DND-41 (cell line): ENCODE data around the gene RERG.

ENCODE experiments used
- ATAC-seq: fragments of 200-7000 bp; cut with Tn5 transposase; 3 replicates; pipeline ENCODE4 v1.9.1; 2021; ENCODE audit warnings: low read depth; ENCODE audit not compliant: insufficient read depth
- DNase-seq: peaks from one replicate; pipeline ENCODE4 v3.0.0-alpha.2; 2020
- H2AFZ ChIP-seq: 2 replicates; pipeline ENCODE4 v1.6.0; 2012; ENCODE audit warnings: low read depth, low read length
- H3K27ac ChIP-seq: 2 replicates; pipeline ENCODE4 v1.5.1; 2012; ENCODE audit warnings: low read length, inconsistent platforms
- H3K27me3 ChIP-seq: fragments of 200-600 bp; sonication (generic); 2 replicates; pipeline ENCODE4 v1.6.0; 2012; ENCODE audit warnings: low read length, mild to moderate bottlenecking, inconsistent platforms; ENCODE audit not compliant: insufficient read depth, poor library complexity
- H3K36me3 ChIP-seq: 2 replicates; pipeline ENCODE4 v1.5.1; 2012; ENCODE audit warnings: low read length, inconsistent platforms; ENCODE audit not compliant: insufficient read depth
- H3K4me1 ChIP-seq: 2 replicates; pipeline ENCODE4 v1.5.1; 2012; ENCODE audit warnings: mild to moderate bottlenecking, low read length; ENCODE audit not compliant: insufficient read depth
- H3K4me2 ChIP-seq: 2 replicates; pipeline ENCODE4 v1.6.0; 2012; ENCODE audit warnings: mild to moderate bottlenecking, moderate library complexity, low read length, inconsistent platforms; ENCODE audit not compliant: insufficient read depth
- H3K4me3 ChIP-seq, 2 experiments: fragments of 200-600 bp in 1 of 2; shearing (Covaris generic) in 1 of 2; 2 replicates each; pipeline ENCODE4 v1.5.1; 2012 to 2016; ENCODE audit warnings: inconsistent platforms in 2 of 2, low read length in 2 of 2, mild to moderate bottlenecking in 2 of 2, low read depth in 1 of 2, moderate library complexity in 1 of 2
- H3K79me2 ChIP-seq: 2 replicates; pipeline ENCODE4 v1.6.0; 2012; ENCODE audit warnings: low read length, inconsistent platforms; ENCODE audit not compliant: insufficient read depth
- H3K9ac ChIP-seq: 2 replicates; pipeline ENCODE4 v1.6.0; 2012; ENCODE audit warnings: low read depth, mild to moderate bottlenecking, inconsistent platforms, low read length, moderate library complexity
- H3K9me3 ChIP-seq: 2 replicates; pipeline ENCODE4 v1.5.1; 2012; ENCODE audit warnings: low read length, moderate library complexity, mild to moderate bottlenecking, inconsistent platforms; ENCODE audit not compliant: insufficient read depth, severe bottlenecking
- H4K20me1 ChIP-seq: 2 replicates; pipeline ENCODE4 v1.6.0; 2012; ENCODE audit warnings: low read length; ENCODE audit not compliant: insufficient read depth
- EZH2 ChIP-seq: IDR thresholded peaks from 3 replicates; pipeline ENCODE4 v1.6.1; 2012; ENCODE audit warnings: borderline replicate concordance, low read depth, mild to moderate bottlenecking, moderate library complexity, low read length, inconsistent platforms; ENCODE audit not compliant: severe bottlenecking
- TF ChIP-seq, protein P1 (sequence below): IDR thresholded peaks from 2 replicates; pipeline ENCODE4 v1.5.1; 2012; ENCODE audit warnings: borderline replicate concordance, low read length, moderate library complexity, mild to moderate bottlenecking; ENCODE audit not compliant: poor library complexity, severe bottlenecking; ENCODE audit errors: extremely low read depth

RERG gene

DNA sequence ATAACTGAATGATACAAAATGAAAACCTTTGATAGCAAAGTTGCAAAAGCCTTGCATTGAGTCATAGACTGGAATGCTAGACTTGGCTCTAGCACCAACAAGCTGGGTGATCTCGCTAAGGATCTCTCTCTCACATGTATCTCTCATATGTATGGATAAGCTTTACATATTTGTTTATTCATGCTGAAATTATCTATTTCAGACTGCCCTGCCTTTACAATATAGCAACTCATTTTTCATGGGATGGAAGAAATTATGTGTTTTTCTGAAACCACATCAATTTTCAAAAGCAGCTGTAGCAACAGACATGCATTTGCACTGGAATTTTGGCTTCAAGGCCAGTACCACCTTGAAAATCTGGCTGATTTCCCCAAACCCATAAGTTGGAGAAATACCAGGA, 11.4 kb downstream of the RERG start:
- H4K20me1 ChIP-seq: no peaks in the 10 kb centered on the region
- H3K36me3 ChIP-seq: no peaks in the 10 kb centered on the region
- H3K4me1 ChIP-seq: no peaks in the 10 kb centered on the region
- H3K4me3 ChIP-seq: no peak overlapping the region
- H3K9me3 ChIP-seq: no peaks in the 10 kb centered on the region
- H3K79me2 ChIP-seq: no peaks in the 10 kb centered on the region
- H2AFZ ChIP-seq: no peak overlapping the region
- H3K27me3 ChIP-seq: no peaks in the 10 kb centered on the region
- DNase-seq: no peak
- H3K9ac ChIP-seq: no peak overlapping the region
- H3K27ac ChIP-seq: no peak overlapping the region
- no peak overlapping the region for H3K4me2 ChIP-seq
- no peak for ATAC-seq
- no peak for TF ChIP-seq EZH2
- TF ChIP-seq, protein P1, sequence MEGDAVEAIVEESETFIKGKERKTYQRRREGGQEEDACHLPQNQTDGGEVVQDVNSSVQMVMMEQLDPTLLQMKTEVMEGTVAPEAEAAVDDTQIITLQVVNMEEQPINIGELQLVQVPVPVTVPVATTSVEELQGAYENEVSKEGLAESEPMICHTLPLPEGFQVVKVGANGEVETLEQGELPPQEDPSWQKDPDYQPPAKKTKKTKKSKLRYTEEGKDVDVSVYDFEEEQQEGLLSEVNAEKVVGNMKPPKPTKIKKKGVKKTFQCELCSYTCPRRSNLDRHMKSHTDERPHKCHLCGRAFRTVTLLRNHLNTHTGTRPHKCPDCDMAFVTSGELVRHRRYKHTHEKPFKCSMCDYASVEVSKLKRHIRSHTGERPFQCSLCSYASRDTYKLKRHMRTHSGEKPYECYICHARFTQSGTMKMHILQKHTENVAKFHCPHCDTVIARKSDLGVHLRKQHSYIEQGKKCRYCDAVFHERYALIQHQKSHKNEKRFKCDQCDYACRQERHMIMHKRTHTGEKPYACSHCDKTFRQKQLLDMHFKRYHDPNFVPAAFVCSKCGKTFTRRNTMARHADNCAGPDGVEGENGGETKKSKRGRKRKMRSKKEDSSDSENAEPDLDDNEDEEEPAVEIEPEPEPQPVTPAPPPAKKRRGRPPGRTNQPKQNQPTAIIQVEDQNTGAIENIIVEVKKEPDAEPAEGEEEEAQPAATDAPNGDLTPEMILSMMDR: no peak

DNA sequence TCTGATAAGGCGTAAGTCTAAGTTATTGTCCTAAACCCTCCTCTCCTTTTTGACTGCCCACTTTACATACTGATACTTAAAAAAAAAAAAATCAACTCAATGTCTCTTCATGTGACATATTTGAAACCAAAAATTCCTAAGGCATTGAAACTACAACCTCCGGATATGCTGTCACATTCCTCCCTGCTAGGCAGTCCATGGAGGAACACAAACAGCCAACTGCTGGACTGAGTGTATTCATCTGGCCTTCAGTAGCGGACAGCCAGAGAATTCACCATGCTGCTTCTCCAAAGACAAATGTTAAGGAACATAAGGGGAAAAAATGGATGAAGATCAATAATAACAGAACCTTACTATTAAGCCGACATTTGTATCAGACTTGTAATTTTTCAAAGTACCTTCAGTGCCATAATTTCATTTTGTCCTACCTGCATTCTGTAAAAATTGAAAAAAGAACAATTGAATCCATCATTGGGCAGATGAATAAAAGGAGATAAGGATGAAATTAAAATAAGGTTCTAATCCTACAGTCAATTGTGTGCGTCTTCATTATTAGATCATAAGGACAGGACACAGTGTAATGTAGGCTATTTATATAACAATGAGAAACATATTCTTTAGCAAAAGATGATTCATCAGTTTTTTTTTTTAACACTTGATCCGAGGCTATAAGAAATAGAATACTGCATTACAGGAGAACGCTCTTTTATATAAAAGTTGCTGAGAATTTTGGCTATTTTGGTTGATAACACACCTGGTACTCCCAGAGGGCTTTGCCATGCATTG, 12.2 kb downstream of the RERG start:
- no peak for DNase-seq
- H3K27me3 ChIP-seq: no peaks in the 10 kb centered on the region
- no peak overlapping the region for H3K27ac ChIP-seq
- no peaks in the 10 kb centered on the region for H3K4me1 ChIP-seq
- H3K4me3 ChIP-seq: no peak overlapping the region
- H3K9me3 ChIP-seq: no peaks in the 10 kb centered on the region
- H4K20me1 ChIP-seq: no peaks in the 10 kb centered on the region
- TF ChIP-seq EZH2: no peak
- TF ChIP-seq, protein P1: no peak
- H2AFZ ChIP-seq: no peak overlapping the region
- no peak for ATAC-seq
- no peaks in the 10 kb centered on the region for H3K79me2 ChIP-seq
- no peaks in the 10 kb centered on the region for H3K36me3 ChIP-seq
- no peak overlapping the region for H3K9ac ChIP-seq
- no peak overlapping the region for H3K4me2 ChIP-seq

DNA sequence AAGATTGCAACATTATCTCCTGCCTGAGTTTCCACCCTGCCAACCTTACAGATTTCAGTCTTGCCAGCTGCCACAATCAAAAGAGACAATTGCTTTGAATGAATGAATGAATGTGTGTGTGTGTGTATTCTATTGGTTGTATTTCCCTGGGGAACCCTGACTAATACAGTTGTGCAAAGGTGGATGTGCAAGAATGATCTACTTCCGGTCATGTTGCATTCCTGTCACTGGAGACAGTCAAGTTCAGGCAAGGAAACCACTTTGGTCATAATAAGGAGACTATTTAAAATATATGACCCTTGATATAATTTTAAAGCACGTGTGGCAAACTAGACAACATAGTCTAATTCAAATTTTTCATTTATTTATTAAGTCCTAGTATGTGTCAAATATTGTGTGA, 13.1 kb downstream of the RERG start:
- Histone ChIP-seq H3K9me3 (no peaks in the 10 kb centered on the region), H3K27me3 (no peaks in the 10 kb centered on the region), H3K4me2 (no peak overlapping the region), H3K36me3 (no peaks in the 10 kb centered on the region), H4K20me1 (no peaks in the 10 kb centered on the region), H3K79me2 (no peaks in the 10 kb centered on the region), H3K4me1 (no peaks in the 10 kb centered on the region), H2AFZ (no peak overlapping the region), H3K9ac (no peak overlapping the region), H3K4me3 (no peak overlapping the region), H3K27ac (no peak overlapping the region)
- no peak for ATAC-seq
- DNase-seq: no peak
- TF ChIP-seq, protein P1: no peak
- TF ChIP-seq EZH2: no peak
